Progenitor cell of endocrine pancreas (in vitro differentiated cells): Measurements from ENCODE around the gene RBM47. TPM values are rescaled to one million over a fixed set of nuclear protein-coding genes. Genes with fewer than 3 reads are reported as not detected.

Experiments used
- DNase-seq: peaks from one replicate; pipeline ENCODE4 v3.0.0; 2021; ENCODE audit warnings: low spot score; ENCODE audit not compliant: unreplicated experiment
- H3K27ac Mint-ChIP-seq: 2 replicates; pipeline ENCODE4 v1.8.0; 2021; ENCODE audit warnings: mild to moderate bottlenecking, moderate library complexity, mixed read lengths
- H3K27me3 Mint-ChIP-seq: 2 replicates; pipeline ENCODE4 v1.8.0; 2021; ENCODE audit warnings: mixed read lengths
- H3K36me3 Mint-ChIP-seq: 2 replicates; pipeline ENCODE4 v1.8.0; 2022; ENCODE audit warnings: mixed read lengths; ENCODE audit not compliant: insufficient read depth
- H3K4me1 Mint-ChIP-seq: 2 replicates; pipeline ENCODE4 v1.8.0; 2021; ENCODE audit warnings: low read depth, mixed read lengths
- H3K4me3 Mint-ChIP-seq: 2 replicates; pipeline ENCODE4 v1.8.0; 2021; ENCODE audit warnings: low read depth, mild to moderate bottlenecking, moderate library complexity, mixed read lengths
- H3K9me3 Mint-ChIP-seq: 2 replicates; pipeline ENCODE4 v1.8.0; 2021; ENCODE audit warnings: low read depth, mixed read lengths
- CTCF ChIP-seq: fragments of 200-600 bp; sonication (generic); IDR thresholded peaks from one replicate; pipeline ENCODE4 v1.5.0; 2021; ENCODE audit warnings: antibody characterized with exemption, mild to moderate bottlenecking; ENCODE audit not compliant: unreplicated experiment
- total RNA-seq: library from RNA; stranded (reverse); gene quantifications from 2 replicates; pipeline ENCODE4 v1.2.1, GENCODE V29; 2021

The RBM47 gene
- total RNA-seq, 1 donor from 2014 or later: 64.8 TPM

GRCh38 chr4:40526741-40527140, 102.9 kb downstream of the RBM47 start:
- Mint-ChIP-seq H3K9me3 (no peaks in the 10 kb centered on the region), H3K27me3 (no peaks in the 10 kb centered on the region), H3K4me1 (peaks cover 12% of the 10 kb centered on the region), H3K36me3 (peaks cover 1% of the 10 kb centered on the region), H3K4me3 (no peak overlapping the region), H3K27ac (no peak overlapping the region)
- no peak for TF ChIP-seq CTCF
- no peak for DNase-seq

GRCh38 chr4:40525752-40526598, 103.7 kb downstream of the RBM47 start:
- Mint-ChIP-seq H3K4me1 (peaks cover 11% of the 10 kb centered on the region), H3K27ac (peak overlapping the region; percentile 45), H3K9me3 (no peaks in the 10 kb centered on the region), H3K4me3 (no peak overlapping the region), H3K27me3 (no peaks in the 10 kb centered on the region), H3K36me3 (peaks cover 1% of the 10 kb centered on the region)
- no peak for DNase-seq
- no peak for TF ChIP-seq CTCF

GRCh38 chr4:40524366-40525041, 105.2 kb downstream of the RBM47 start:
- H3K27me3 Mint-ChIP-seq: no peaks in the 10 kb centered on the region
- peak overlapping the region; percentile 80 for H3K27ac Mint-ChIP-seq
- peaks cover 1% of the 10 kb centered on the region for H3K36me3 Mint-ChIP-seq
- H3K4me1 Mint-ChIP-seq: peaks cover 10% of the 10 kb centered on the region
- no peak for TF ChIP-seq CTCF
- no peaks in the 10 kb centered on the region for H3K9me3 Mint-ChIP-seq
- no peak for DNase-seq
- no peak overlapping the region for H3K4me3 Mint-ChIP-seq

GRCh38 chr4:40523581-40523980, 106.1 kb downstream of the RBM47 start:
- peak overlapping the region; percentile 67 for H3K27ac Mint-ChIP-seq
- no peaks in the 10 kb centered on the region for H3K9me3 Mint-ChIP-seq
- no peak for DNase-seq
- H3K36me3 Mint-ChIP-seq: peaks cover 1% of the 10 kb centered on the region
- no peak overlapping the region for H3K4me3 Mint-ChIP-seq
- H3K4me1 Mint-ChIP-seq: peaks cover 10% of the 10 kb centered on the region
- H3K27me3 Mint-ChIP-seq: no peaks in the 10 kb centered on the region
- no peak for TF ChIP-seq CTCF

GRCh38 chr4:40521957-40522356, 107.7 kb downstream of the RBM47 start:
- Mint-ChIP-seq H3K9me3 (no peaks in the 10 kb centered on the region), H3K4me1 (peaks cover 17% of the 10 kb centered on the region), H3K4me3 (no peak overlapping the region), H3K27ac (no peak overlapping the region), H3K27me3 (no peaks in the 10 kb centered on the region), H3K36me3 (peaks cover 1% of the 10 kb centered on the region)
- no peak for TF ChIP-seq CTCF
- no peak for DNase-seq
